Neural progenitor cell (in vitro differentiated cells): ENCODE results near the gene SPP1.

Experiments
- CTCF ChIP-seq: fragments of 200-600 bp; sonication (generic); IDR thresholded peaks from 2 replicates; pipeline ENCODE4 v1.5.1; 2017; ENCODE audit warnings: antibody characterized with exemption, mild to moderate bottlenecking
- EZH2 ChIP-seq: fragments of 200-600 bp; sonication (generic); IDR thresholded peaks from 2 replicates; pipeline ENCODE4 v1.6.1; 2017; ENCODE audit warnings: antibody characterized with exemption, mild to moderate bottlenecking, moderate library complexity
- EZH2phosphoT487 ChIP-seq: fragments of 200-600 bp; sonication (generic); IDR thresholded peaks from 2 replicates; pipeline ENCODE4 v1.6.1; 2017; ENCODE audit warnings: antibody characterized with exemption

GRCh38 chr4:87933337-87933736 lies 42.2 kb upstream of the SPP1 start:
- no peak for TF ChIP-seq EZH2
- TF ChIP-seq CTCF, result no peak
- TF ChIP-seq EZH2phosphoT487, result no peak
